Right renal cortex interstitium (tissue), 3 donors: ENCODE data around the gene AKR1B15. TPM values are rescaled to one million over a fixed set of nuclear protein-coding genes. Genes with fewer than 3 reads are reported as not detected.
A peak's percentile ranks its signal among the peaks of the same experiment; 100 is the strongest.
"Not testable (repeated sequence)": the region's sequence is repeated elsewhere in the genome, so short reads cannot be mapped to it uniquely, and the experiment has no call there.

Experiments
- DNase-seq, 3 donors: peaks; one replicate each; pipeline ENCODE4 v3.0.0-alpha.2; 2013; ENCODE audit warnings: low read depth in 3 of 3, low spot score in 2 of 3
- polyA plus RNA-seq, 3 donors: library from polyadenylated mRNA; unstranded; fragments of 120-200 nt; gene quantifications; one replicate each; pipeline ENCODE4 v1.2.1, GENCODE V29; 2013; ENCODE audit not compliant: insufficient read length in 3 of 3

Gene AKR1B15
- polyA plus RNA-seq, 3 donors = 0.11 TPM; not detected in 2

- no peak for DNase-seq
These were observed 16.5 kb upstream of the AKR1B15 start for GRCh38 chr7:134532180-134532953.

- no peak for DNase-seq
These were observed 16.0 kb upstream of the AKR1B15 start for GRCh38 chr7:134532954-134533218.

- no peak for DNase-seq
These were observed 15.6 kb upstream of the AKR1B15 start for GRCh38 chr7:134533288-134533771.

GRCh38 chr7:134534633-134535032, 14.3 kb upstream of the AKR1B15 start:
- DNase-seq = no peak

DNA sequence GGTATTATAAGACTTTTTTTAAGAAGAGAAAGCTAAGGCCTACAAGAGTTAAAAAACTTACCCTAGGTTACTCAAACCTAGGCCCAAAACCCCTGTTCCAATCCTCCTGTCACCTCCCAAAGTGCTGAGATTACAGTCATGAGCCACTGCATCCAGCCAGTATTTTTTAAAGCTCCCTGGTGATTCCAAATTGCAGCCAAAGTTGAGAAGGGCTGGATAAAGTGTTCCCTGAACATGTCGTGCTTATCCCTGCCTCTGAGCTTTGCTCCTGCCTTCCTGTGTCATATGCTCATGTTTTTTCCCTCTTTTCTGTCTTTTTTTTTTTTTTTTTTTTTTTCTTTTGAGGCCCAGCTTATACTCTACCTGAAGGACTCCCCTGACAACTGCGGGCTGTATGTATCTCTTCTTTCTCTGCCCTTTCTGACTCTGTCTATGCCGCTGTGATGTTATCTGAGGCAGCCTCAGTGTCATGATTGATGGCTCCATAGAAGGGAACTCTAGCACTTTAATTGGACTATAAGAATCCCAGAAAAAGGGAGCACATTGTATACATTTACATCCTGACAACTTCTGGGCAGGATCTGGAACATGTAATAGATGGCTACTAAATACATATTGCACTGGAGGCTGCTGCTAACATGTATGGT, 13.5 kb upstream of the AKR1B15 start:
- no peak for DNase-seq

DNA sequence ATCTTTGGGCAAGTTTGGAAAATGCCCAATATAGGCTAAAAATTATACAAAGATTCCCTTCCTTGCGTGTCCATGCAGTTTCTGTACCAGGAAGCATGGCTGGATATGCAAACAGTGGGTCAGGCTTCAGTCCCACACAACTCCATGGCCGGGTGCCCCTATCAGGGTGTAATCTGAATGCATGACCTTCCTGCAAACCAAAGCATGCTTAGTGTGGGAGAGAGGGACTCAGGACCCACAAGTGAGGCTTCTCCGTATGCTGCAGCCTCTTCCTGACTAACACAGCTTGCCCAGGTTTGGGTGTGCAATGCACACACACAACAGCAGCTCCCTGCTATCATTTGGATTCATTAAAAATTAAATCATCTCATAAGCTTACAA, 13.0 kb upstream of the AKR1B15 start:
- no peak for DNase-seq

GRCh38 chr7:134536558-134536957, 12.4 kb upstream of the AKR1B15 start:
- DNase-seq = not testable (repeated sequence)

GRCh38 chr7:134537273-134537781, 11.6 kb upstream of the AKR1B15 start:
- not testable (repeated sequence) for DNase-seq

GRCh38 chr7:134539380-134540004, 9.4 kb upstream of the AKR1B15 start:
- no peak for DNase-seq

- not testable (repeated sequence) for DNase-seq
These were observed 7.3 kb upstream of the AKR1B15 start for GRCh38 chr7:134541501-134542194.

DNA sequence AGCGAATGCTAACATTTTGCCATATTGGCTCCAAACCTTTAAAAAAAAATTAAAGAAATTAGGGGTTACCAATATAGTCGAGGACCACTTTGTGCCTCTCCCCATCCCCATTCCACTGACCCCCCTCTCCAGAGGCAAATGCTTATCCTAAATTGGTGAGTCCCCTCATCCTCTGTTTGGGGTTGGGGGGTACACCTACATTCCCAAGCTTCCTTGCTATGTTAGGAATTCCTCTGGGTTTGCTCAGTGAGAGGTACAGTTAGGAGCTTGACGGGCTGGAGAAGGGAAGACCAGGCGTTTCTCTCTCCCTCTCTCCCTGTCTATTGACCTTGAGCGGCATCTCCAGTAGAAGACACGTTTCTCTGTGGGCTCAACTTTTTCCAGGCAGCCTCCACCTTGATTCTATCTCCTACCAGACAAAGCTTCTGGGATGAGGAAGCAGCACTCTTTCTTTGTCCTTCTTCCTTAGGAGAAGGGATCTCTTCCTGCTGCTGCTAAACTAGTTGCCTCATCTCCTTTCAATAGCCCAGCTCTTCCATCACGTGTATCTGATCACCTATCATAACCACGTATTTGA, 6.6 kb upstream of the AKR1B15 start:
- DNase-seq = no peak

DNA sequence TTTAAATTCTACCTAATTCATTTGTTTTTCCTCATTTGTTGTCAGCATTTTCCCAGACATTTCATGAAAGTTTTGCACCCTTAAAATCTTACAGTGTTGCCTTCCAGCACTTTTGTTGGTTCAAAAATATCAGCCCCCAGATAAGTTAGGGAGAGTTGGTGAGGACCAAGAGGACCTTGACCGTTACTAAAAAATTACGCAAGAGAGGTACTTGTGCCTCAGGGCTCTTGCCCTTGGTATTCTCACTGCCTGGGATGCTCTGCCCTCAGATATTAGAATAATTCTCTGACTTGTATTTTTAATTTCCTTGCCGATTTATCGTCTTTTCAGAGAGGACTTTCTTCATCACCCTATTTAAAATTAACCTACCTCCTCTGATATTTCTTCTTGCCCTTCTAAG, 3.5 kb upstream of the AKR1B15 start:
- no peak for DNase-seq

DNA sequence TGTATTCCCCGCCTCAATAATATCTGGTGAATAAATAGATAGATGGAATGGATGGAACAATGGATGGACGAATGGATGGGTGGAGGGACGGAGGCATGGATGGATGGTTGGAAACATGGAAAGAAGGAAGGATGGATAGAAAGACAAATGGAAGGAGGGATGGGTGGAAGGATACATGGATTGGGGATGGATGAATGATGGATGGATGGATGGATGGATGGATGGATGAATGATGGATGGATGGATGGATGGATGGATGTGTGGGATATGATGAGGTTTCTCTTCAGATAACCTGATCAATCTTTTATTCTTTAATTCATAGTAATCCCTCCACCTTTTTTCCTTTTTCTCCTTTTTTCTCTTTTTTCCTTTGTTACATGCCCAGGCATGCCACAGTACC, 3.0 kb upstream of the AKR1B15 start:
- no peak for DNase-seq

DNA sequence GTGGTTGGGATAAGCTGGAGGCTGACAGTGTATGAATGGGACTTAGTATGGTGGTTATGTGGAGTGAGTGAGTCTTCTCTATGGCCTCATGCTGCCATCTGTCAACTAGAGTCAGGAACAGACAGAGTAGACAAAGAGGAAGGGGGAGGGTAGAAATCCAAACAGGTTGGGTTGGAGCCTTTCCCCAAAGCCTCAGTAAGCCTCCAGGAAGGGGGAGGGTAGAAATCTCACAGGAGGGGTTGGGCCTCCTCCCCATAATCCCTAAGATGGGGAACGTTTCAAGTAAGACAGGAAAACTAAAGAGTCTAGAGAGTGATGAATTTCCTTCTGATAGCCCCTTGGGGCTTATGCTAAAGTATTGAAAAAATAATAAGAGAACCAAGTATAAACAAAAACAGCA, 2.0 kb upstream of the AKR1B15 start:
- no peak for DNase-seq

- peak; percentile 50 to 65 (median 58) for DNase-seq
These were observed 1.4 kb upstream of the AKR1B15 start for GRCh38 chr7:134547397-134548054.

GRCh38 chr7:134549366-134549765, 456 bp downstream of the AKR1B15 start:
- no peak for DNase-seq

GRCh38 chr7:134552105-134552504, 3.2 kb downstream of the AKR1B15 start:
- DNase-seq = no peak

- DNase-seq = no peak
These were observed 5.1 kb downstream of the AKR1B15 start for GRCh38 chr7:134553976-134554375.

GRCh38 chr7:134554417-134554966, 5.6 kb downstream of the AKR1B15 start:
- DNase-seq = no peak

GRCh38 chr7:134557391-134557790, 8.5 kb downstream of the AKR1B15 start:
- no peak for DNase-seq
